Measurements from ENCODE around the gene FGGY. TPM values are rescaled to one million over a fixed set of nuclear protein-coding genes. Genes with fewer than 3 reads are reported as not detected.

The FGGY gene
- total RNA-seq, 2 donors from 2014 or later, result 12.2 to 17.4 TPM

GRCh38 chr1:59798600-59798999, 501.7 kb downstream of the FGGY start:
- H3K27ac ChIP-seq, result no peak overlapping the region
- H3K4me1 ChIP-seq, result peaks cover 3% of the 10 kb centered on the region
- ATAC-seq (no peak), DNase-seq (no peak)
- no peaks in the 10 kb centered on the region for H3K9me3 ChIP-seq
- H3K27me3 ChIP-seq, result no peaks in the 10 kb centered on the region
- no peak for TF ChIP-seq POLR2A (IDR thresholded peaks at IDR 0.05)
- TF ChIP-seq CTCF (IDR thresholded peaks at IDR 0.05), result no peak
- H3K4me3 ChIP-seq, result no peak overlapping the region
- H3K36me3 ChIP-seq (replicated peaks in 1 of 2; ENCODE audit: insufficient read depth in 1 of 2, low read depth in 2 of 2), result no peaks in the 10 kb centered on the region
- intact Hi-C loops (cut with DNase I), result no loop called here

- TF ChIP-seq CTCF (IDR thresholded peaks at IDR 0.05) (no peak), POLR2A (IDR thresholded peaks at IDR 0.05) (no peak)
- Histone ChIP-seq H3K36me3 (replicated peaks in 1 of 2; ENCODE audit: insufficient read depth in 1 of 2, low read depth in 2 of 2) (no peaks in the 10 kb centered on the region), H3K4me3 (no peak overlapping the region), H3K27ac (peak overlapping the region in 1 of 4 donors; percentile 38), H3K9me3 (no peaks in the 10 kb centered on the region), H3K4me1 (peaks cover 4% of the 10 kb centered on the region), H3K27me3 (no peaks in the 10 kb centered on the region)
- intact Hi-C loops (cut with DNase I), result no loop called here
- ATAC-seq, result no peak
- DNase-seq, result no peak
- WGBS, 2 donors, result 57 to 60% methylated on average over 1 of the region's 1 CpG
Observed at GRCh38 chr1:59803458-59804038, 506.7 kb downstream of the FGGY start.

GRCh38 chr1:59804301-59804700, 507.4 kb downstream of the FGGY start:
- no peak overlapping the region for H3K4me3 ChIP-seq
- intact Hi-C loops (cut with DNase I), result no loop called here
- peaks cover 4% of the 10 kb centered on the region for H3K4me1 ChIP-seq
- no peaks in the 10 kb centered on the region for H3K9me3 ChIP-seq
- no peak overlapping the region for H3K27ac ChIP-seq
- H3K36me3 ChIP-seq (replicated peaks in 1 of 2; ENCODE audit: insufficient read depth in 1 of 2, low read depth in 2 of 2), result no peaks in the 10 kb centered on the region
- ATAC-seq (no peak), DNase-seq (no peak)
- no peaks in the 10 kb centered on the region for H3K27me3 ChIP-seq
- TF ChIP-seq POLR2A (IDR thresholded peaks at IDR 0.05), result no peak
- no peak for TF ChIP-seq CTCF (IDR thresholded peaks at IDR 0.05)

- intact Hi-C loops (cut with DNase I), result no loop called here
- no peak for ATAC-seq
- no peak for DNase-seq
Observed at GRCh38 chr1:59805554-59805953, 508.7 kb downstream of the FGGY start.

More at GRCh38 chr1:59805554-59805953, 508.7 kb downstream of the FGGY start:
- Histone ChIP-seq H3K36me3 (replicated peaks in 1 of 2; ENCODE audit: insufficient read depth in 1 of 2, low read depth in 2 of 2) (no peaks in the 10 kb centered on the region), H3K27me3 (no peaks in the 10 kb centered on the region), H3K4me3 (no peak overlapping the region), H3K27ac (no peak overlapping the region), H3K9me3 (no peaks in the 10 kb centered on the region), H3K4me1 (peaks cover 4% of the 10 kb centered on the region)
- TF ChIP-seq POLR2A (IDR thresholded peaks at IDR 0.05) (no peak), CTCF (IDR thresholded peaks at IDR 0.05) (no peak)

Small RNAs within 50 kb of the gene (microRNA-seq; reads per million reads assigned to microRNA genes)
- gene MIR4711 (ENCODE audit: borderline number of aligned reads in 2 of 2, borderline replicate concordance in 2 of 2), result 0 reads per million in 2 donors

Small RNAs within 50 kb of the gene (small RNA-seq; reads per million reads assigned to genes)
- gene MIR4711, result not detected

Measured in body of pancreas (tissue), 4 donors.